ENCODE measurements around the gene P4HTM. TPM values are rescaled to one million over a fixed set of nuclear protein-coding genes. Genes with fewer than 3 reads are reported as not detected.

P4HTM gene
- polyA plus RNA-seq, 3 donors, result 14.9 to 40.0 (median 18.1) TPM

- TF ChIP-seq, protein P1, sequence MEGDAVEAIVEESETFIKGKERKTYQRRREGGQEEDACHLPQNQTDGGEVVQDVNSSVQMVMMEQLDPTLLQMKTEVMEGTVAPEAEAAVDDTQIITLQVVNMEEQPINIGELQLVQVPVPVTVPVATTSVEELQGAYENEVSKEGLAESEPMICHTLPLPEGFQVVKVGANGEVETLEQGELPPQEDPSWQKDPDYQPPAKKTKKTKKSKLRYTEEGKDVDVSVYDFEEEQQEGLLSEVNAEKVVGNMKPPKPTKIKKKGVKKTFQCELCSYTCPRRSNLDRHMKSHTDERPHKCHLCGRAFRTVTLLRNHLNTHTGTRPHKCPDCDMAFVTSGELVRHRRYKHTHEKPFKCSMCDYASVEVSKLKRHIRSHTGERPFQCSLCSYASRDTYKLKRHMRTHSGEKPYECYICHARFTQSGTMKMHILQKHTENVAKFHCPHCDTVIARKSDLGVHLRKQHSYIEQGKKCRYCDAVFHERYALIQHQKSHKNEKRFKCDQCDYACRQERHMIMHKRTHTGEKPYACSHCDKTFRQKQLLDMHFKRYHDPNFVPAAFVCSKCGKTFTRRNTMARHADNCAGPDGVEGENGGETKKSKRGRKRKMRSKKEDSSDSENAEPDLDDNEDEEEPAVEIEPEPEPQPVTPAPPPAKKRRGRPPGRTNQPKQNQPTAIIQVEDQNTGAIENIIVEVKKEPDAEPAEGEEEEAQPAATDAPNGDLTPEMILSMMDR (IDR thresholded peaks at IDR 0.05), result no peak
- WGBS (ENCODE audit: insufficient coverage), result no CpG with 5 or more reads among the region's 3 CpGs
Measured at GRCh38 chr3:48979451-48979850, 10.6 kb upstream of the P4HTM start.

GRCh38 chr3:48980295-48980694 lies 9.7 kb upstream of the P4HTM start:
- no peak overlapping the region for H3K27ac ChIP-seq (ENCODE audit: low read depth in 1 of 2, low read length in 2 of 2)
- Mint-ChIP-seq H3K36me3 (peaks cover 80 to 95% of the 10 kb centered on the region in 2 donors), H3K4me3 (no peak overlapping the region), H3K27me3 (ENCODE audit: low read depth in 3 of 3) (peaks cover 0 to 1% (median 0%) of the 10 kb centered on the region in 3 donors), H3K4me1 (peaks cover 9% of the 10 kb centered on the region), H3K27ac (peak overlapping the region in 2 of 7 donors; percentile 9 to 56), H3K9me3 (no peaks in the 10 kb centered on the region)
- no peaks in the 10 kb centered on the region for H3K27me3 ChIP-seq (ENCODE audit: control insufficient read depth in 2 of 2, insufficient read depth in 2 of 2, low read length in 2 of 2)
- no peak overlapping the region for H3K4me2 ChIP-seq (replicated peaks; ENCODE audit: extremely low read depth, low read length, poor library complexity, severe bottlenecking)
- no peak overlapping the region for H2AFZ ChIP-seq (ENCODE audit: insufficient read depth, low read depth, low read length, poor library complexity, severe bottlenecking)
- H3K4me3 ChIP-seq (replicated peaks in 1 of 3; ENCODE audit: low read depth in 2 of 3, low read length in 3 of 3), result no peak overlapping the region
- H3K79me2 ChIP-seq (ENCODE audit: insufficient read depth, low read length), result no peaks in the 10 kb centered on the region
- no peak overlapping the region for H3K9ac ChIP-seq (ENCODE audit: insufficient read depth, low read length, poor library complexity, severe bottlenecking)
- H3K36me3 ChIP-seq (replicated peaks in 1 of 2; ENCODE audit: control insufficient read depth in 1 of 2, insufficient read depth in 2 of 2, low read length in 2 of 2), result peaks cover 85 to 98% of the 10 kb centered on the region in 2 donors
- intact Hi-C loops (cut with micrococcal nuclease), result loop anchor here in 1 of 2 donors (10.0 kb wide), 1 partner anchor 155 kb away; the partner anchor contains the start of gene LAMB2
- H3K9me3 ChIP-seq (replicated peaks in 1 of 2; ENCODE audit: control insufficient read depth in 1 of 2, insufficient read depth in 1 of 2, low read length in 2 of 2), result no peaks in the 10 kb centered on the region
- TF ChIP-seq, protein P1 (IDR thresholded peaks at IDR 0.05), result no peak
- H3K4me1 ChIP-seq (ENCODE audit: control insufficient read depth in 1 of 2, insufficient read depth in 2 of 2, low read length in 2 of 2), result no peaks in the 10 kb centered on the region
- no peak for DNase-seq
- WGBS (ENCODE audit: insufficient coverage), result 80% methylated on average over 1 of the region's 4 CpGs
- H4K20me1 ChIP-seq (ENCODE audit: insufficient read depth, low read length), result no peaks in the 10 kb centered on the region

More at GRCh38 chr3:48979451-48979850, 10.6 kb upstream of the P4HTM start:
- no peak for DNase-seq
- peaks cover 0 to under 1% (median 0%) of the 10 kb centered on the region in 3 donors for H3K27me3 Mint-ChIP-seq (ENCODE audit: low read depth in 3 of 3)
- no peaks in the 10 kb centered on the region for H3K27me3 ChIP-seq (ENCODE audit: control insufficient read depth in 2 of 2, insufficient read depth in 2 of 2, low read length in 2 of 2)
- no peaks in the 10 kb centered on the region for H3K4me1 ChIP-seq (ENCODE audit: control insufficient read depth in 1 of 2, insufficient read depth in 2 of 2, low read length in 2 of 2)
- peaks cover 85 to 95% of the 10 kb centered on the region in 2 donors for H3K36me3 Mint-ChIP-seq
- no peak overlapping the region for H2AFZ ChIP-seq (ENCODE audit: insufficient read depth, low read depth, low read length, poor library complexity, severe bottlenecking)
- H3K9me3 Mint-ChIP-seq, result no peaks in the 10 kb centered on the region
- no peaks in the 10 kb centered on the region for H3K9me3 ChIP-seq (replicated peaks in 1 of 2; ENCODE audit: control insufficient read depth in 1 of 2, insufficient read depth in 1 of 2, low read length in 2 of 2)
- H3K27ac Mint-ChIP-seq, result no peak overlapping the region
- no peak overlapping the region for H3K27ac ChIP-seq (ENCODE audit: low read depth in 1 of 2, low read length in 2 of 2)
- H4K20me1 ChIP-seq (ENCODE audit: insufficient read depth, low read length), result no peaks in the 10 kb centered on the region
- H3K4me3 Mint-ChIP-seq, result no peak overlapping the region
- intact Hi-C loops (cut with micrococcal nuclease), result no loop called here
- H3K4me3 ChIP-seq (replicated peaks in 1 of 3; ENCODE audit: low read depth in 2 of 3, low read length in 3 of 3), result no peak overlapping the region
- H3K4me2 ChIP-seq (replicated peaks; ENCODE audit: extremely low read depth, low read length, poor library complexity, severe bottlenecking), result no peak overlapping the region
- no peak overlapping the region for H3K9ac ChIP-seq (ENCODE audit: insufficient read depth, low read length, poor library complexity, severe bottlenecking)
- H3K36me3 ChIP-seq (replicated peaks in 1 of 2; ENCODE audit: control insufficient read depth in 1 of 2, insufficient read depth in 2 of 2, low read length in 2 of 2), result peaks cover 86 to 98% of the 10 kb centered on the region in 2 donors
- H3K4me1 Mint-ChIP-seq, result peaks cover 5% of the 10 kb centered on the region
- no peaks in the 10 kb centered on the region for H3K79me2 ChIP-seq (ENCODE audit: insufficient read depth, low read length)
